ENCODE data around the gene MAPK8IP2.

MAPK8IP2 gene

GRCh38 chr22:50600538-50600937 lies at the start of gene MAPK8IP2:
MAPK8IP2 (plus strand) TSS chr22:50600793; CDS start chr22:50600819, 26 bp downstream.
- DNase-seq (ENCODE audit: low read depth): no peak

- no peak for DNase-seq (ENCODE audit: low read depth)
Measured at GRCh38 chr22:50551160-50551752, 49.3 kb upstream of the MAPK8IP2 start.

GRCh38 chr22:50553310-50553709 lies 47.3 kb upstream of the MAPK8IP2 start:
- no peak for DNase-seq (ENCODE audit: low read depth)

- DNase-seq (ENCODE audit: low read depth): no peak
Measured at GRCh38 chr22:50556703-50557102, 43.9 kb upstream of the MAPK8IP2 start.

- no peak for DNase-seq (ENCODE audit: low read depth)
Measured at GRCh38 chr22:50560034-50560433, 40.6 kb upstream of the MAPK8IP2 start.

GRCh38 chr22:50561401-50562358 lies 38.9 kb upstream of the MAPK8IP2 start:
- DNase-seq (ENCODE audit: low read depth): no peak

- DNase-seq (ENCODE audit: low read depth): peak; percentile 77
Measured at GRCh38 chr22:50562523-50563412, 37.8 kb upstream of the MAPK8IP2 start, which contains the start of gene SYCE3. SYCE3 (minus strand) TSS chr22:50562919; CDS start chr22:50556405, 6,514 bp downstream.

GRCh38 chr22:50563413-50564160 lies 37.0 kb upstream of the MAPK8IP2 start:
- DNase-seq (ENCODE audit: low read depth): no peak

GRCh38 chr22:50564289-50564688 lies 36.3 kb upstream of the MAPK8IP2 start:
- no peak for DNase-seq (ENCODE audit: low read depth)

- no peak for DNase-seq (ENCODE audit: low read depth)
Measured at GRCh38 chr22:50567721-50568252, 32.8 kb upstream of the MAPK8IP2 start.

- DNase-seq (ENCODE audit: low read depth): no peak
Measured at GRCh38 chr22:50568626-50569025, 32.0 kb upstream of the MAPK8IP2 start.

GRCh38 chr22:50569041-50569459 lies 31.5 kb upstream of the MAPK8IP2 start:
- no peak for DNase-seq (ENCODE audit: low read depth)

- no peak for DNase-seq (ENCODE audit: low read depth)
Measured at GRCh38 chr22:50569896-50570535, 30.6 kb upstream of the MAPK8IP2 start.

GRCh38 chr22:50570861-50571260 lies 29.7 kb upstream of the MAPK8IP2 start:
- no peak for DNase-seq (ENCODE audit: low read depth)

- no peak for DNase-seq (ENCODE audit: low read depth)
Measured at GRCh38 chr22:50571264-50572175, 29.1 kb upstream of the MAPK8IP2 start.

- DNase-seq (ENCODE audit: low read depth): no peak
Measured at GRCh38 chr22:50572965-50573364, 27.6 kb upstream of the MAPK8IP2 start.

- no peak for DNase-seq (ENCODE audit: low read depth)
Measured at GRCh38 chr22:50573491-50574382, 26.9 kb upstream of the MAPK8IP2 start.

GRCh38 chr22:50574383-50574755 lies 26.2 kb upstream of the MAPK8IP2 start:
- DNase-seq (ENCODE audit: low read depth): no peak

All from HS-27A (cell line).